ENCODE results near the gene HYKK. TPM values are rescaled to one million over a fixed set of nuclear protein-coding genes. Genes with fewer than 3 reads are reported as not detected.

The HYKK gene
- total and polyA plus RNA-seq, 2 donors (not counting 3 experiments of a cell fraction or from before 2014, with no cell fraction given) = 1.0 to 2.1 TPM

DNA sequence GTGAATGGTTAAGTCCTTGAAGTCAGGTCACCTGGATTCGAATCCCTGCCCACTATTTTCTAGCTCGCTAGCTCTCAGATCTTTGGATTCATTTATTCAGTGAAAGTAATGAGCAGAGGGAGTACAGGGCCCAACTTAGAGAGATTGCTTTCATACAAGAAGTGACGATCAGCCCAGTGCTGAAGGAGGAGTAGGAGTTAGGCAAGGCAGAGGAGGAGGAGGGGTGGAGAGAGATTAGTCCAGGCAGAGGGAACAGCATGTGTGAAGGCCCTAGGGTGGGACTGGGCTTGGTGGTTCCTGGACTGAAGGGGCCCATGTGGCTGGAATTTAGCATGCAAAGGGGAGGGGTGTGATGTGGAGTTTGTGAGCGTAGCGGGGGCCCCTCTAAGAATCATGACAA lies 54.1 kb downstream of the HYKK start:
- no TSS peak for BruUV-seq (replicated peaks)
- POLR2A ChIA-PET = no interaction called here
- Histone ChIP-seq H3K27me3 (ENCODE audit: control insufficient read depth in 2 of 2, insufficient read depth in 2 of 2, low read length in 2 of 2) (peaks cover 2 to 15% of the 10 kb centered on the region in 2 experiments), H3K9me1 (replicated peaks; ENCODE audit: control insufficient read depth, extremely low read depth, insufficient read depth, low read length) (no peaks in the 10 kb centered on the region), H3K9me3 (replicated peaks; ENCODE audit: control insufficient read depth, insufficient read depth, low read length) (no peaks in the 10 kb centered on the region), H2AFZ (ENCODE audit: low read depth, low read length) (no peak overlapping the region), H3K9ac (replicated peaks; ENCODE audit: extremely low read depth, insufficient read depth, low read length) (no peak overlapping the region), H3K4me3 (replicated peaks in 1 of 3; ENCODE audit: insufficient read depth in 1 of 3, low read depth in 1 of 3, low read length in 3 of 3) (no peak overlapping the region), H3K79me2 (ENCODE audit: control insufficient read depth, insufficient read depth, low read length) (no peaks in the 10 kb centered on the region), H3K4me1 (ENCODE audit: control insufficient read depth, extremely low read depth, insufficient read depth, low read length) (peaks cover 9% of the 10 kb centered on the region), H3K36me3 (ENCODE audit: control insufficient read depth in 2 of 2, extremely low read depth in 1 of 2, insufficient read depth in 2 of 2, low read length in 2 of 2) (no peaks in the 10 kb centered on the region), H3K4me2 (ENCODE audit: insufficient read depth, low read length) (no peak overlapping the region), H4K20me1 (replicated peaks; ENCODE audit: control insufficient read depth, extremely low read depth, insufficient read depth, low read length) (no peaks in the 10 kb centered on the region), H3K27ac (ENCODE audit: insufficient read depth, low read depth, low read length) (no peak overlapping the region)
- DNase-seq (ENCODE audit: low read depth, low spot score) (no peak), FAIRE-seq (no peak)
- no peak for TF ChIP-seq JUN (IDR thresholded peaks at IDR 0.05; ENCODE audit: borderline replicate concordance, insufficient read depth, insufficient read length, low read depth)
- no peak for TF ChIP-seq FOS (IDR thresholded peaks at IDR 0.05; ENCODE audit: borderline replicate concordance, insufficient read depth, low read length)
- no peak for TF ChIP-seq GATA2 (IDR thresholded peaks at IDR 0.05; ENCODE audit: insufficient read depth, insufficient read length, low read depth, low read length)
- TF ChIP-seq, protein P1, sequence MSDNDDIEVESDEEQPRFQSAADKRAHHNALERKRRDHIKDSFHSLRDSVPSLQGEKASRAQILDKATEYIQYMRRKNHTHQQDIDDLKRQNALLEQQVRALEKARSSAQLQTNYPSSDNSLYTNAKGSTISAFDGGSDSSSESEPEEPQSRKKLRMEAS (IDR thresholded peaks at IDR 0.05; ENCODE audit: insufficient read depth, insufficient read length) = no peak
- TF ChIP-seq EZH2 (IDR thresholded peaks at IDR 0.05; ENCODE audit: borderline replicate concordance, low read depth, low read length, severe bottlenecking) = no peak
- no peak for TF ChIP-seq POLR2AphosphoS5 (IDR thresholded peaks at IDR 0.05; ENCODE audit: insufficient read depth, low read depth, low read length)
- TF ChIP-seq MYC (IDR thresholded peaks at IDR 0.05; ENCODE audit: low read depth, low read length) = no peak
- no peak for TF ChIP-seq POLR2A (IDR thresholded peaks at IDR 0.05; ENCODE audit: low read depth, low read length)
- TF ChIP-seq, protein P2, sequence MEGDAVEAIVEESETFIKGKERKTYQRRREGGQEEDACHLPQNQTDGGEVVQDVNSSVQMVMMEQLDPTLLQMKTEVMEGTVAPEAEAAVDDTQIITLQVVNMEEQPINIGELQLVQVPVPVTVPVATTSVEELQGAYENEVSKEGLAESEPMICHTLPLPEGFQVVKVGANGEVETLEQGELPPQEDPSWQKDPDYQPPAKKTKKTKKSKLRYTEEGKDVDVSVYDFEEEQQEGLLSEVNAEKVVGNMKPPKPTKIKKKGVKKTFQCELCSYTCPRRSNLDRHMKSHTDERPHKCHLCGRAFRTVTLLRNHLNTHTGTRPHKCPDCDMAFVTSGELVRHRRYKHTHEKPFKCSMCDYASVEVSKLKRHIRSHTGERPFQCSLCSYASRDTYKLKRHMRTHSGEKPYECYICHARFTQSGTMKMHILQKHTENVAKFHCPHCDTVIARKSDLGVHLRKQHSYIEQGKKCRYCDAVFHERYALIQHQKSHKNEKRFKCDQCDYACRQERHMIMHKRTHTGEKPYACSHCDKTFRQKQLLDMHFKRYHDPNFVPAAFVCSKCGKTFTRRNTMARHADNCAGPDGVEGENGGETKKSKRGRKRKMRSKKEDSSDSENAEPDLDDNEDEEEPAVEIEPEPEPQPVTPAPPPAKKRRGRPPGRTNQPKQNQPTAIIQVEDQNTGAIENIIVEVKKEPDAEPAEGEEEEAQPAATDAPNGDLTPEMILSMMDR (IDR thresholded peaks at IDR 0.05; ENCODE audit: extremely low read depth in 1 of 2, insufficient read depth in 1 of 2, low read depth in 1 of 2, low read length in 2 of 2) = no peak
- intact Hi-C loops (cut with micrococcal nuclease) = no loop called here
- CTCF ChIA-PET = interaction anchor here (0.8 to 1.3 kb wide), 2 partner anchors 139 to 148 kb away, joined by 3 read pairs; no protein-coding TSS in a partner anchor
- dilution Hi-C loops (cut with MboI; ENCODE audit: extremely low pct_ligation_motif_present, low sequenced_read_pairs) = no loop called here
